LoVo (cell line): ENCODE results near the gene TMEM143.
"Not testable (repeated sequence)": the region's sequence is repeated elsewhere in the genome, so short reads cannot be mapped to it uniquely, and the experiment has no call there.

Experiments used
- DNase-seq: peaks from one replicate; pipeline ENCODE4 v3.0.0-alpha.2; 2016; ENCODE audit warnings: low spot score

TMEM143 gene

GRCh38 chr19:48391100-48392005, 27.6 kb upstream of the TMEM143 start, which contains the start of gene KDELR1:
Gene KDELR1, minus strand, starts transcription at chr19:48391551. Its CDS starts 193 bp downstream, at chr19:48391358.
- DNase-seq = peak; percentile 83

- DNase-seq = peak; percentile 44
These were observed 26.7 kb upstream of the TMEM143 start for GRCh38 chr19:48390188-48391099.

GRCh38 chr19:48386981-48387380, 23.2 kb upstream of the TMEM143 start:
- no peak for DNase-seq

GRCh38 chr19:48385461-48386087, 21.8 kb upstream of the TMEM143 start:
- DNase-seq = no peak

- DNase-seq = no peak
These were observed 18.5 kb upstream of the TMEM143 start for GRCh38 chr19:48382286-48382685.

- no peak for DNase-seq
These were observed 17.6 kb upstream of the TMEM143 start for GRCh38 chr19:48381178-48381950.

- DNase-seq = no peak
These were observed 15.3 kb upstream of the TMEM143 start for GRCh38 chr19:48379058-48379457.

GRCh38 chr19:48378194-48378570, 14.4 kb upstream of the TMEM143 start:
- DNase-seq = no peak

GRCh38 chr19:48373567-48373966, 9.8 kb upstream of the TMEM143 start:
- DNase-seq = no peak

GRCh38 chr19:48372904-48373303, 9.2 kb upstream of the TMEM143 start:
- no peak for DNase-seq

GRCh38 chr19:48371771-48372170, 8.0 kb upstream of the TMEM143 start:
- DNase-seq = not testable (repeated sequence)

- DNase-seq = no peak
These were observed 7.6 kb upstream of the TMEM143 start for GRCh38 chr19:48371367-48371766.

- no peak for DNase-seq
These were observed 7.2 kb upstream of the TMEM143 start for GRCh38 chr19:48370955-48371354.

GRCh38 chr19:48368936-48369335, 5.2 kb upstream of the TMEM143 start:
- DNase-seq = no peak

GRCh38 chr19:48367855-48368254, 4.1 kb upstream of the TMEM143 start:
- DNase-seq = no peak

GRCh38 chr19:48365602-48366001, 1.9 kb upstream of the TMEM143 start:
- DNase-seq = no peak

GRCh38 chr19:48364598-48365348, 1.0 kb upstream of the TMEM143 start:
- no peak for DNase-seq

- DNase-seq = no peak
These were observed 285 bp downstream of the TMEM143 start for GRCh38 chr19:48363500-48363809.

GRCh38 chr19:48362716-48363499, 832 bp downstream of the TMEM143 start:
- DNase-seq = peak; percentile 95

- DNase-seq = no peak
These were observed 1.8 kb downstream of the TMEM143 start for GRCh38 chr19:48361912-48362311.
